Pancreas (tissue), 10 donors: ENCODE data around the gene PAK6. TPM values are rescaled to one million over a fixed set of nuclear protein-coding genes. Genes with fewer than 3 reads are reported as not detected.

Experiments used
- ATAC-seq, 4 donors: fragments of 200-7000 bp; cut with Tn5 transposase; one replicate each; pipeline versions ENCODE4 v1.8.0 to v1.9.1; 2020; ENCODE audit warnings: mild to moderate bottlenecking in 4 of 4, moderate library complexity in 4 of 4
- DNase-seq, 6 donors: peaks; one replicate each; pipeline ENCODE4 v3.0.0-alpha.2; 2020
- FAIRE-seq: peaks from 2 replicates; lab custom pipeline; 2012; peaks lifted over from hg19 to GRCh38; lab: Jason Lieb, UNC
- H3K27ac ChIP-seq, 4 donors: fragments of 200-600 bp; sonication (generic); 1 replicate in 3 of 4; 2 replicates in 1 of 4; pipeline versions ENCODE4 v1.5.0 to v1.8.0; 2020
- H3K27me3 ChIP-seq, 4 donors: fragments of 200-600 bp; one replicate each; pipeline ENCODE4 v1.8.0; 2021
- H3K36me3 ChIP-seq, 3 donors: fragments of 200-600 bp; sonication (generic) in 1 of 3; one replicate each; pipeline versions ENCODE4 v1.5.0 to v1.8.0; 2020 to 2021
- H3K4me1 ChIP-seq, 3 donors: fragments of 200-600 bp; one replicate each; pipeline ENCODE4 v1.8.0; 2021
- H3K4me3 ChIP-seq, 4 donors: fragments of 200-600 bp; sonication (generic) in 2 of 4; one replicate each; pipeline versions ENCODE4 v1.5.0 to v1.8.0; 2020 to 2021
- H3K9me3 ChIP-seq, 4 donors: fragments of 200-600 bp; one replicate each; pipeline ENCODE4 v1.8.0; 2021
- CTCF ChIP-seq, 4 donors: fragments of 200-600 bp; sonication (generic) in 3 of 4; IDR thresholded peaks; one replicate each; pipeline versions ENCODE4 v1.5.0 to v1.8.0; 2021; ENCODE audit warnings: antibody characterized with exemption in 4 of 4
- WGBS, 2 donors: extraction: QIAGEN DNeasy Blood & Tissue Kit; methylation state at CpG; one replicate each; pipeline ENCODE4 v1.1.7; 2013; 5-methylcytosine and 5-hydroxymethylcytosine counted together
- intact Hi-C, 3 donors: fragments of 100-400 bp; cut with DNase I; formaldehyde crosslinking; loops; one replicate each; pipeline versions ENCODE4 v1.11.1 to v1.14.2; 2022
- polyA plus RNA-seq, 2 donors: library from polyadenylated mRNA; stranded (reverse); fragments of 200-250 nt; gene quantifications; one replicate each; pipeline ENCODE4 v1.2.3, GENCODE V29; 2013
- total RNA-seq, 6 donors: library from RNA; stranded (reverse); fragmentation: NEBNext Ultra II Directional in 4 of 6; extraction: Animal tissue kit (Norgen Biotek cat#: 25700) in 4 of 6; gene quantifications; one replicate each; pipeline versions ENCODE4 v1.2.1 to v1.2.4, GENCODE V29; 2021 to 2023
- donor health status: healthy with polysubstance abuse.
- donor health status: DM: no; HTN: no; CAD: no; lungs with moderate emphysema.
- donor health status: DM: no; HTN: no; CAD: no.
- donor health status: control.
- donor health status: control.
- donor health status: Bipolar disorder and iron deficiency.
- donor health status: DM: yes; HTN: yes; CAD: no.
- donor health status: DM: no; HTN: no; CAD: no.
- donor health status: DM: no; HTN: no; CAD: no.
- donor health status: DM: yes; HTN: yes; CAD: no.

PAK6 gene
- total and polyA plus RNA-seq, 8 donors: 3.2 to 6.4 (median 4.6) TPM

GRCh38 chr15:40282147-40282868 is 43.4 kb downstream of the PAK6 start:
- H3K27me3 ChIP-seq: peaks cover 0 to 5% (median 2%) of the 10 kb centered on the region in 4 donors
- peak in 1 of 4 donors; percentile 12 for TF ChIP-seq CTCF (IDR thresholded peaks at IDR 0.05)
- H3K9me3 ChIP-seq: no peaks in the 10 kb centered on the region
- intact Hi-C loops: loop anchor here in 2 of 3 donors (5.0 to 10.0 kb wide), 3 partner anchors 55 to 142 kb away; partner anchors contain the start of gene CCDC9B (in 1 of the 2)
- no peaks in the 10 kb centered on the region for H3K36me3 ChIP-seq
- 1% methylated on average over 74 to 92 of the region's 92 CpGs for WGBS, 2 donors
- H3K4me1 ChIP-seq: peaks cover 0 to 11% (median 6%) of the 10 kb centered on the region in 3 donors
- ATAC-seq (peak; percentile 62 to 74 (median 67)), FAIRE-seq (no peak), DNase-seq (peak in 5 of 6 donors; percentile 57 to 87 (median 66))
- H3K27ac ChIP-seq: no peak overlapping the region
- H3K4me3 ChIP-seq: peak overlapping the region; percentile 9 to 52 (median 30)

- no peak for FAIRE-seq
- peaks cover 0 to 11% (median 6%) of the 10 kb centered on the region in 3 donors for H3K4me1 ChIP-seq
- TF ChIP-seq CTCF (IDR thresholded peaks at IDR 0.05): no peak
Measured at GRCh38 chr15:40282869-40283614, 44.2 kb downstream of the PAK6 start, which contains the start of gene ANKRD63. Gene ANKRD63 (minus strand): TSS chr15:40283064. CDS start chr15:40282586, 478 bp downstream.

GRCh38 chr15:40283615-40284300 is 44.9 kb downstream of the PAK6 start:
- Histone ChIP-seq H3K36me3 (no peaks in the 10 kb centered on the region), H3K27ac (no peak overlapping the region), H3K9me3 (no peaks in the 10 kb centered on the region), H3K4me3 (peak overlapping the region in 1 of 4 donors; percentile 52), H3K4me1 (peaks cover 0 to 11% (median 6%) of the 10 kb centered on the region in 3 donors), H3K27me3 (peaks cover 0 to 5% (median 2%) of the 10 kb centered on the region in 4 donors)
- no peak for TF ChIP-seq CTCF (IDR thresholded peaks at IDR 0.05)
- FAIRE-seq (no peak), ATAC-seq (no peak), DNase-seq (peak in 1 of 6 donors; percentile 21)
- intact Hi-C loops: loop anchor here in 2 of 3 donors (5.0 to 10.0 kb wide), 3 partner anchors 54 to 141 kb away; partner anchors contain the start of gene CCDC9B (in 1 of the 2)
- WGBS, 2 donors: 39 to 46% methylated on average over 32 to 33 of the region's 33 CpGs

More at GRCh38 chr15:40282869-40283614, 44.2 kb downstream of the PAK6 start, which contains the start of gene ANKRD63:
- ATAC-seq (peak; percentile 22 to 40 (median 32)), DNase-seq (peak in 1 of 6 donors; percentile 18)
- H3K36me3 ChIP-seq: no peaks in the 10 kb centered on the region
- peak within 1 kb of the TSS; percentile 9 to 52 (median 30) for H3K4me3 ChIP-seq
- no peaks in the 10 kb centered on the region for H3K9me3 ChIP-seq
- WGBS, 2 donors: 5 to 6% methylated on average over 68 to 76 of the region's 76 CpGs
- intact Hi-C loops: loop anchor here in 2 of 3 donors (5.0 to 10.0 kb wide), 3 partner anchors 54 to 142 kb away; partner anchors contain the start of gene CCDC9B (in 1 of the 2)
- H3K27ac ChIP-seq: no peak within 1 kb of the TSS
- peaks cover 0 to 5% (median 2%) of the 10 kb centered on the region in 4 donors for H3K27me3 ChIP-seq

GRCh38 chr15:40285151-40285550 is 46.3 kb downstream of the PAK6 start:
- 88 to 89% methylated on average over 4 of the region's 4 CpGs for whole genome bisulfite sequencing, 2 donors
- DNase-seq: no peak
- H3K27ac ChIP-seq: no peak overlapping the region
- H3K4me1 ChIP-seq: peaks cover 0 to 10% (median 6%) of the 10 kb centered on the region in 3 donors
- no peak overlapping the region for H3K4me3 ChIP-seq
- H3K27me3 ChIP-seq: peaks cover 0 to 5% (median 2%) of the 10 kb centered on the region in 4 donors
- no peak for ATAC-seq
- no peak for TF ChIP-seq CTCF (IDR thresholded peaks at IDR 0.05)
- no peaks in the 10 kb centered on the region for H3K9me3 ChIP-seq
- no peaks in the 10 kb centered on the region for H3K36me3 ChIP-seq
- intact Hi-C loops: loop anchor here in 1 of 3 donors (10.0 kb wide), 2 partner anchors 60 to 140 kb away; partner anchors contain the start of gene CCDC9B
- no peak for FAIRE-seq
